ENCODE data around the gene COL16A1. TPM values are rescaled to one million over a fixed set of nuclear protein-coding genes. Genes with fewer than 3 reads are reported as not detected.

Gene COL16A1
- total RNA-seq, 2 donors from 2014 or later = 7.4 to 9.9 TPM

GRCh38 chr1:31666263-31666963 lies 37.4 kb downstream of the COL16A1 start:
- no peaks in the 10 kb centered on the region for H3K36me3 ChIP-seq (ENCODE audit: control insufficient read depth, insufficient read depth, low read length)
- Mint-ChIP-seq H3K4me3 (no peak overlapping the region), H3K4me1 (peaks cover 19% of the 10 kb centered on the region), H3K27me3 (ENCODE audit: insufficient read depth) (no peaks in the 10 kb centered on the region), H3K9me3 (no peaks in the 10 kb centered on the region), H3K27ac (no peak overlapping the region), H3K36me3 (ENCODE audit: low read depth) (no peaks in the 10 kb centered on the region)
- peaks cover 2% of the 10 kb centered on the region for H3K4me1 ChIP-seq (ENCODE audit: control insufficient read depth, insufficient read depth, low read length)
- no peak overlapping the region for H3K27ac ChIP-seq (ENCODE audit: low read depth, low read length)
- 74 to 77% methylated on average over 5 to 10 of the region's 10 CpGs for WGBS, 2 experiments (ENCODE audit: insufficient coverage in 1 of 2, insufficient read length in 1 of 2)
- DNase-seq = peak; percentile 50
- H3K4me3 ChIP-seq (ENCODE audit: low read length) = no peak overlapping the region
- no peak overlapping the region for H3K9ac ChIP-seq (ENCODE audit: extremely low read depth, low read length, poor library complexity, severe bottlenecking)
- no peaks in the 10 kb centered on the region for H3K27me3 ChIP-seq (ENCODE audit: control insufficient read depth, insufficient read depth, low read length, poor library complexity, severe bottlenecking)
- no peak for TF ChIP-seq CTCF (conservative IDR thresholded peaks at IDR 0.05)
- H3K9me3 ChIP-seq (ENCODE audit: control insufficient read depth, low read length) = no peaks in the 10 kb centered on the region

GRCh38 chr1:31665234-31665878 lies 38.5 kb downstream of the COL16A1 start:
- H3K27me3 ChIP-seq (ENCODE audit: control insufficient read depth, insufficient read depth, low read length, poor library complexity, severe bottlenecking) = no peaks in the 10 kb centered on the region
- no peak overlapping the region for H3K4me3 ChIP-seq (ENCODE audit: low read length)
- no peaks in the 10 kb centered on the region for H3K9me3 Mint-ChIP-seq
- no peak for DNase-seq
- no peak for TF ChIP-seq CTCF (conservative IDR thresholded peaks at IDR 0.05)
- no peaks in the 10 kb centered on the region for H3K9me3 ChIP-seq (ENCODE audit: control insufficient read depth, low read length)
- H3K4me1 ChIP-seq (ENCODE audit: control insufficient read depth, insufficient read depth, low read length) = peaks cover 2% of the 10 kb centered on the region
- no peak overlapping the region for H3K4me3 Mint-ChIP-seq
- H3K27ac ChIP-seq (ENCODE audit: low read depth, low read length) = no peak overlapping the region
- H3K27me3 Mint-ChIP-seq (ENCODE audit: insufficient read depth) = no peaks in the 10 kb centered on the region
- H3K36me3 Mint-ChIP-seq (ENCODE audit: low read depth) = no peaks in the 10 kb centered on the region
- no peak overlapping the region for H3K27ac Mint-ChIP-seq
- no peak overlapping the region for H3K9ac ChIP-seq (ENCODE audit: extremely low read depth, low read length, poor library complexity, severe bottlenecking)
- WGBS, 2 experiments (ENCODE audit: insufficient coverage in 1 of 2, insufficient read length in 1 of 2) = 89 to 100% methylated on average over 4 to 7 of the region's 7 CpGs
- peaks cover 16% of the 10 kb centered on the region for H3K4me1 Mint-ChIP-seq
- no peaks in the 10 kb centered on the region for H3K36me3 ChIP-seq (ENCODE audit: control insufficient read depth, insufficient read depth, low read length)

- Mint-ChIP-seq H3K27me3 (ENCODE audit: insufficient read depth) (no peaks in the 10 kb centered on the region), H3K4me3 (no peak overlapping the region), H3K9me3 (no peaks in the 10 kb centered on the region), H3K4me1 (peaks cover 9% of the 10 kb centered on the region), H3K27ac (no peak overlapping the region), H3K36me3 (ENCODE audit: low read depth) (no peaks in the 10 kb centered on the region)
- Histone ChIP-seq H3K27ac (ENCODE audit: low read depth, low read length) (no peak overlapping the region), H3K4me3 (ENCODE audit: low read length) (no peak overlapping the region), H3K9ac (ENCODE audit: extremely low read depth, low read length, poor library complexity, severe bottlenecking) (no peak overlapping the region), H3K4me1 (ENCODE audit: control insufficient read depth, insufficient read depth, low read length) (no peaks in the 10 kb centered on the region), H3K9me3 (ENCODE audit: control insufficient read depth, low read length) (no peaks in the 10 kb centered on the region), H3K36me3 (ENCODE audit: control insufficient read depth, insufficient read depth, low read length) (no peaks in the 10 kb centered on the region), H3K27me3 (ENCODE audit: control insufficient read depth, insufficient read depth, low read length, poor library complexity, severe bottlenecking) (no peaks in the 10 kb centered on the region)
- 90% methylated on average over 2 to 9 of the region's 9 CpGs for whole genome bisulfite sequencing, 2 experiments (ENCODE audit: insufficient coverage in 1 of 2, insufficient read length in 1 of 2)
- DNase-seq = no peak
- TF ChIP-seq CTCF (conservative IDR thresholded peaks at IDR 0.05) = no peak
Observed at GRCh38 chr1:31664528-31664927, 39.3 kb downstream of the COL16A1 start.

All from endodermal cell (in vitro differentiated cells).